ENCODE results near the gene IRS2.

DNA sequence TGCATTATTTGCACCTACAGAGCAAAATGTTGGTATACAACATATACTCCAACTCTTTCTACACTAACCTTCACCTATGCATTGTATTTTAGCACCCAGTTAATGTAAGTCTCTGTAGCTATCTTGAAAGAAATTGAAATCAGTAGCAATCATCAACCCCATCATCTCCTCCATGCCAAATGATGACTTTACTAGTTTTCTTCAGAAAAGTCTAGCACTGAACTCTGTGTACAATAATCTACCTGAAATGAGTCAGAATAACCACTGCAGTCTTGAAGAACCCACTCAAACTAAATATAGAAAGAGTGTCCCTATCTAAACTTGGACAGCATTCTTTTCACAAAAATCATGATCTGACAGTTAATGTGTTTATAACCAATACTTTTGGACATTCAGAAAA, 9.8 kb downstream of the IRS2 start:
- TF ChIP-seq CTCF (IDR thresholded peaks at IDR 0.05; ENCODE audit: low read depth, low read length, missing input control) = no peak
- TF ChIP-seq, protein P1, sequence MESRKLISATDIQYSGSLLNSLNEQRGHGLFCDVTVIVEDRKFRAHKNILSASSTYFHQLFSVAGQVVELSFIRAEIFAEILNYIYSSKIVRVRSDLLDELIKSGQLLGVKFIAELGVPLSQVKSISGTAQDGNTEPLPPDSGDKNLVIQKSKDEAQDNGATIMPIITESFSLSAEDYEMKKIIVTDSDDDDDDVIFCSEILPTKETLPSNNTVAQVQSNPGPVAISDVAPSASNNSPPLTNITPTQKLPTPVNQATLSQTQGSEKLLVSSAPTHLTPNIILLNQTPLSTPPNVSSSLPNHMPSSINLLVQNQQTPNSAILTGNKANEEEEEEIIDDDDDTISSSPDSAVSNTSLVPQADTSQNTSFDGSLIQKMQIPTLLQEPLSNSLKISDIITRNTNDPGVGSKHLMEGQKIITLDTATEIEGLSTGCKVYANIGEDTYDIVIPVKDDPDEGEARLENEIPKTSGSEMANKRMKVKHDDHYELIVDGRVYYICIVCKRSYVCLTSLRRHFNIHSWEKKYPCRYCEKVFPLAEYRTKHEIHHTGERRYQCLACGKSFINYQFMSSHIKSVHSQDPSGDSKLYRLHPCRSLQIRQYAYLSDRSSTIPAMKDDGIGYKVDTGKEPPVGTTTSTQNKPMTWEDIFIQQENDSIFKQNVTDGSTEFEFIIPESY (IDR thresholded peaks at IDR 0.05) = no peak
- no peak for TF ChIP-seq RAD21 (IDR thresholded peaks at IDR 0.05)
- TF ChIP-seq, protein P2, sequence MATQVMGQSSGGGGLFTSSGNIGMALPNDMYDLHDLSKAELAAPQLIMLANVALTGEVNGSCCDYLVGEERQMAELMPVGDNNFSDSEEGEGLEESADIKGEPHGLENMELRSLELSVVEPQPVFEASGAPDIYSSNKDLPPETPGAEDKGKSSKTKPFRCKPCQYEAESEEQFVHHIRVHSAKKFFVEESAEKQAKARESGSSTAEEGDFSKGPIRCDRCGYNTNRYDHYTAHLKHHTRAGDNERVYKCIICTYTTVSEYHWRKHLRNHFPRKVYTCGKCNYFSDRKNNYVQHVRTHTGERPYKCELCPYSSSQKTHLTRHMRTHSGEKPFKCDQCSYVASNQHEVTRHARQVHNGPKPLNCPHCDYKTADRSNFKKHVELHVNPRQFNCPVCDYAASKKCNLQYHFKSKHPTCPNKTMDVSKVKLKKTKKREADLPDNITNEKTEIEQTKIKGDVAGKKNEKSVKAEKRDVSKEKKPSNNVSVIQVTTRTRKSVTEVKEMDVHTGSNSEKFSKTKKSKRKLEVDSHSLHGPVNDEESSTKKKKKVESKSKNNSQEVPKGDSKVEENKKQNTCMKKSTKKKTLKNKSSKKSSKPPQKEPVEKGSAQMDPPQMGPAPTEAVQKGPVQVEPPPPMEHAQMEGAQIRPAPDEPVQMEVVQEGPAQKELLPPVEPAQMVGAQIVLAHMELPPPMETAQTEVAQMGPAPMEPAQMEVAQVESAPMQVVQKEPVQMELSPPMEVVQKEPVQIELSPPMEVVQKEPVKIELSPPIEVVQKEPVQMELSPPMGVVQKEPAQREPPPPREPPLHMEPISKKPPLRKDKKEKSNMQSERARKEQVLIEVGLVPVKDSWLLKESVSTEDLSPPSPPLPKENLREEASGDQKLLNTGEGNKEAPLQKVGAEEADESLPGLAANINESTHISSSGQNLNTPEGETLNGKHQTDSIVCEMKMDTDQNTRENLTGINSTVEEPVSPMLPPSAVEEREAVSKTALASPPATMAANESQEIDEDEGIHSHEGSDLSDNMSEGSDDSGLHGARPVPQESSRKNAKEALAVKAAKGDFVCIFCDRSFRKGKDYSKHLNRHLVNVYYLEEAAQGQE (IDR thresholded peaks at IDR 0.05) = no peak
- TF ChIP-seq, protein P3, sequence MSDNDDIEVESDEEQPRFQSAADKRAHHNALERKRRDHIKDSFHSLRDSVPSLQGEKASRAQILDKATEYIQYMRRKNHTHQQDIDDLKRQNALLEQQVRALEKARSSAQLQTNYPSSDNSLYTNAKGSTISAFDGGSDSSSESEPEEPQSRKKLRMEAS (IDR thresholded peaks at IDR 0.05) = no peak
